Measurements from ENCODE around the gene SHLD3.
"Not testable (repeated sequence)": the region's sequence is repeated elsewhere in the genome, so short reads cannot be mapped to it uniquely, and the experiment has no call there.

The SHLD3 gene

GRCh38 chr5:65676056-65676455 is 51.2 kb downstream of the SHLD3 start:
- not testable (repeated sequence) for H3K9me3 ChIP-seq (ENCODE audit: control insufficient read depth, insufficient read depth, low read length); H3K4me3 ChIP-seq (ENCODE audit: low read depth, low read length); H3K9ac ChIP-seq (ENCODE audit: low read depth, low read length); H3K27ac ChIP-seq (ENCODE audit: low read depth, low read length); H3K27me3 ChIP-seq (ENCODE audit: control insufficient read depth, insufficient read depth, low read length); H3K4me1 ChIP-seq (ENCODE audit: control insufficient read depth, insufficient read depth, low read length)
- peaks cover 39% of the 10 kb centered on the region for H3K36me3 ChIP-seq (ENCODE audit: control insufficient read depth, insufficient read depth, low read length)

All from HUES48 (cell line).